SIG-M5 treated with dmso at 0.1 percent for 504 hours (cell line): ENCODE results near the gene CELF4.

Source experiments
- DNase-seq: peaks from one replicate; lab custom pipeline; 2025; ENCODE audit not compliant: unreplicated experiment; lab: John Stamatoyannopoulos, UW

The CELF4 gene

GRCh38 chr18:37422596-37422995, 143.0 kb downstream of the CELF4 start:
- no peak for DNase-seq

- DNase-seq = no peak
Measured at GRCh38 chr18:37422116-37422515, 143.5 kb downstream of the CELF4 start.

- DNase-seq = no peak
Measured at GRCh38 chr18:37421341-37422077, 144.1 kb downstream of the CELF4 start.

GRCh38 chr18:37420315-37420880, 145.2 kb downstream of the CELF4 start:
- DNase-seq = no peak

- no peak for DNase-seq
Measured at GRCh38 chr18:37419866-37420265, 145.7 kb downstream of the CELF4 start.

- DNase-seq = no peak
Measured at GRCh38 chr18:37419315-37419714, 146.3 kb downstream of the CELF4 start.

- DNase-seq = no peak
Measured at GRCh38 chr18:37414816-37415215, 150.8 kb downstream of the CELF4 start.

- no peak for DNase-seq
Measured at GRCh38 chr18:37412829-37413228, 152.8 kb downstream of the CELF4 start.

- no peak for DNase-seq
Measured at GRCh38 chr18:37412333-37412732, 153.3 kb downstream of the CELF4 start.

- no peak for DNase-seq
Measured at GRCh38 chr18:37409878-37410277, 155.7 kb downstream of the CELF4 start.

GRCh38 chr18:37408676-37409265, 156.8 kb downstream of the CELF4 start:
- DNase-seq = no peak

- no peak for DNase-seq
Measured at GRCh38 chr18:37407571-37407970, 158.0 kb downstream of the CELF4 start.

GRCh38 chr18:37405772-37406171, 159.8 kb downstream of the CELF4 start:
- DNase-seq = no peak

- no peak for DNase-seq
Measured at GRCh38 chr18:37405229-37405628, 160.4 kb downstream of the CELF4 start.

- DNase-seq = no peak
Measured at GRCh38 chr18:37403788-37404187, 161.8 kb downstream of the CELF4 start.

- no peak for DNase-seq
Measured at GRCh38 chr18:37403100-37403781, 162.4 kb downstream of the CELF4 start.

GRCh38 chr18:37402735-37403099, 162.9 kb downstream of the CELF4 start:
- no peak for DNase-seq

- no peak for DNase-seq
Measured at GRCh38 chr18:37400802-37401201, 164.8 kb downstream of the CELF4 start.

GRCh38 chr18:37398248-37398920, 167.2 kb downstream of the CELF4 start:
- no peak for DNase-seq

GRCh38 chr18:37397814-37398213, 167.8 kb downstream of the CELF4 start:
- DNase-seq = no peak

- DNase-seq = no peak
Measured at GRCh38 chr18:37396971-37397720, 168.5 kb downstream of the CELF4 start.
